DOHH2 (cell line): ENCODE results near the gene ZBTB11.

Experiments
- H3F3A ChIP-seq: fragments of 200-600 bp; sonication (generic), shearing (Covaris generic); 2 replicates; pipeline ENCODE4 v1.6.0; 2016; ENCODE audit warnings: antibody characterized with exemption, mild to moderate bottlenecking; ENCODE audit not compliant: control insufficient read depth, insufficient read depth
- H3K27ac ChIP-seq: fragments of 200-600 bp; sonication (generic); 2 replicates; pipeline ENCODE4 v1.5.1; 2014; ENCODE audit warnings: low read depth, mild to moderate bottlenecking, low read length, moderate library complexity
- H3K27me3 ChIP-seq: fragments of 200-600 bp; sonication (generic); 2 replicates; pipeline ENCODE4 v1.6.1; 2014; ENCODE audit warnings: mild to moderate bottlenecking, low read length, mixed read lengths; ENCODE audit not compliant: control insufficient read depth
- H3K36me3 ChIP-seq: fragments of 200-600 bp; sonication (generic); 2 replicates; pipeline ENCODE4 v1.6.1; 2014; ENCODE audit warnings: mild to moderate bottlenecking, low read length, moderate library complexity, mixed read lengths; ENCODE audit not compliant: control insufficient read depth
- H3K4me1 ChIP-seq: fragments of 200-600 bp; sonication (generic); 2 replicates; pipeline ENCODE4 v1.6.1; 2014; ENCODE audit warnings: mild to moderate bottlenecking, low read length, mixed read lengths; ENCODE audit not compliant: control insufficient read depth
- H3K4me2 ChIP-seq: fragments of 200-600 bp; sonication (generic); 2 replicates; pipeline ENCODE4 v1.6.0; 2014; ENCODE audit warnings: mild to moderate bottlenecking, low read length, moderate library complexity
- H3K4me3 ChIP-seq: fragments of 200-600 bp; sonication (generic); 2 replicates; pipeline ENCODE4 v1.5.1; 2014; ENCODE audit warnings: mild to moderate bottlenecking, low read length, mixed read lengths
- H3K79me2 ChIP-seq: fragments of 200-600 bp; sonication (generic); 2 replicates; pipeline ENCODE4 v1.6.1; 2014; ENCODE audit warnings: mild to moderate bottlenecking, low read length, mixed read lengths; ENCODE audit not compliant: control insufficient read depth
- H3K9me2 ChIP-seq: fragments of 200-600 bp; sonication (generic); replicated peaks from 2 replicates; pipeline ENCODE4 v1.6.1; 2014; ENCODE audit warnings: mild to moderate bottlenecking, low read length, mixed read lengths; ENCODE audit not compliant: control insufficient read depth
- H3K9me3 ChIP-seq: fragments of 200-600 bp; sonication (generic); 2 replicates; pipeline ENCODE4 v1.6.1; 2014; ENCODE audit warnings: antibody characterized with exemption, low read length, mixed read lengths; ENCODE audit not compliant: control insufficient read depth, insufficient read depth
- H4K20me1 ChIP-seq: fragments of 200-600 bp; sonication (generic); 2 replicates; pipeline ENCODE4 v1.6.0; 2014; ENCODE audit warnings: low read depth, mild to moderate bottlenecking, antibody characterized with exemption, low read length, moderate library complexity; ENCODE audit not compliant: control insufficient read depth, insufficient read depth
- EZH2phosphoT487 ChIP-seq: fragments of 200-600 bp; sonication (generic); IDR thresholded peaks from 2 replicates; pipeline ENCODE4 v1.6.1; 2017; ENCODE audit warnings: borderline replicate concordance, mild to moderate bottlenecking, antibody characterized with exemption, low read length, moderate library complexity, mixed read lengths
- TF ChIP-seq, protein P1 (sequence below): fragments of 200-600 bp; sonication (generic); IDR thresholded peaks from one replicate; pipeline ENCODE4 v1.5.1; 2014; ENCODE audit warnings: antibody characterized with exemption, mild to moderate bottlenecking, low read depth, low read length; ENCODE audit not compliant: poor library complexity, severe bottlenecking

The ZBTB11 gene

DNA sequence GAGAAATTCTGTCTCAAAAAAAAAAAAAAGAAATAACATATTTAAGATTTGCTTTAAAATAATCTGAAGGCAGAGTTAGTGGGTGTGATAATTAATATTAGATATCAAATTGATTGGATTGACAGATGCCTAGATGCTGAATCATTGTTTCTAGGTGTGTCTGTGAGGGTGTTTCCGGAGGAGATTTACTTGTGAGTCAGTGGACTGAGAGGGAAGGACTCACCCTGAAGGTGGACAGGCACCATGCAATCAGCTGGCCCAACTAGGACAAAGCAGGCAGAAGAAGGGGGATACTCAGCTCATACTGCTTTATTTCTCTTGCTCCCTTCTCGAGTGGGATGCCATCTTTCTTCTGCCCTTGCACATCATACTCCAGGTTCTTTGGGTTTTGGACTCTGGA is 26.2 kb upstream of the ZBTB11 start:
- H3K9me2 ChIP-seq, result no peaks in the 10 kb centered on the region
- H4K20me1 ChIP-seq, result no peaks in the 10 kb centered on the region
- no peaks in the 10 kb centered on the region for H3K9me3 ChIP-seq
- H3K27ac ChIP-seq, result no peak overlapping the region
- H3F3A ChIP-seq, result no peaks in the 10 kb centered on the region
- peaks cover 3% of the 10 kb centered on the region; the same call in 1 of the 2 replicates for H3K4me1 ChIP-seq
- H3K36me3 ChIP-seq, result no peaks in the 10 kb centered on the region
- H3K4me2 ChIP-seq, result no peak overlapping the region
- H3K4me3 ChIP-seq, result no peak overlapping the region
- no peak for TF ChIP-seq EZH2phosphoT487
- TF ChIP-seq, protein P1, sequence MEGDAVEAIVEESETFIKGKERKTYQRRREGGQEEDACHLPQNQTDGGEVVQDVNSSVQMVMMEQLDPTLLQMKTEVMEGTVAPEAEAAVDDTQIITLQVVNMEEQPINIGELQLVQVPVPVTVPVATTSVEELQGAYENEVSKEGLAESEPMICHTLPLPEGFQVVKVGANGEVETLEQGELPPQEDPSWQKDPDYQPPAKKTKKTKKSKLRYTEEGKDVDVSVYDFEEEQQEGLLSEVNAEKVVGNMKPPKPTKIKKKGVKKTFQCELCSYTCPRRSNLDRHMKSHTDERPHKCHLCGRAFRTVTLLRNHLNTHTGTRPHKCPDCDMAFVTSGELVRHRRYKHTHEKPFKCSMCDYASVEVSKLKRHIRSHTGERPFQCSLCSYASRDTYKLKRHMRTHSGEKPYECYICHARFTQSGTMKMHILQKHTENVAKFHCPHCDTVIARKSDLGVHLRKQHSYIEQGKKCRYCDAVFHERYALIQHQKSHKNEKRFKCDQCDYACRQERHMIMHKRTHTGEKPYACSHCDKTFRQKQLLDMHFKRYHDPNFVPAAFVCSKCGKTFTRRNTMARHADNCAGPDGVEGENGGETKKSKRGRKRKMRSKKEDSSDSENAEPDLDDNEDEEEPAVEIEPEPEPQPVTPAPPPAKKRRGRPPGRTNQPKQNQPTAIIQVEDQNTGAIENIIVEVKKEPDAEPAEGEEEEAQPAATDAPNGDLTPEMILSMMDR, result no peak
- H3K27me3 ChIP-seq, result no peaks in the 10 kb centered on the region
- H3K79me2 ChIP-seq, result no peaks in the 10 kb centered on the region

DNA sequence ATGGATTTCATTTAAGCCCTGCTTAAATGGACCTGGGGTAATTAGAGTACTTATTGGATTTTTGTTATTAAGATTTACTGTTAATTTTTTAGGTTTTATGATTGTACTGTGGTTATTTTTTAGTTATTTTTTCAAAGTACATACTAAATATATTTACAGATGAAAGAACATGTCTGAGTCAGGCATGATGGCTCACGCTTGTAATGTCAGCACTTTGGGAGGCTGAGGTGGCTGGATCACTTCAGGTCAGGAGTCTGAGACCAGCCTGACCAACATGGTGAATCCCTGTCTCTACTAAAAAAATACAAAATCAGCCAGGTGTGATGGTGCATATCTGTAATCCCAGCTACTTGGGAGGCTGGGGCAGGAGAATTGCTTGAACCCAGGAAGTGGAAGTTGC is 25.8 kb upstream of the ZBTB11 start:
- no peak overlapping the region for H3K27ac ChIP-seq
- no peaks in the 10 kb centered on the region for H3K9me2 ChIP-seq
- no peak overlapping the region for H3K4me2 ChIP-seq
- no peaks in the 10 kb centered on the region for H3K79me2 ChIP-seq
- TF ChIP-seq, protein P1, result no peak
- TF ChIP-seq EZH2phosphoT487, result no peak
- H3K36me3 ChIP-seq, result no peaks in the 10 kb centered on the region
- H3K4me3 ChIP-seq, result no peak overlapping the region
- H4K20me1 ChIP-seq, result no peaks in the 10 kb centered on the region
- H3K9me3 ChIP-seq, result no peaks in the 10 kb centered on the region
- peaks cover 3% of the 10 kb centered on the region; the same call in 1 of the 2 replicates for H3K4me1 ChIP-seq
- no peaks in the 10 kb centered on the region for H3K27me3 ChIP-seq
- no peaks in the 10 kb centered on the region for H3F3A ChIP-seq

DNA sequence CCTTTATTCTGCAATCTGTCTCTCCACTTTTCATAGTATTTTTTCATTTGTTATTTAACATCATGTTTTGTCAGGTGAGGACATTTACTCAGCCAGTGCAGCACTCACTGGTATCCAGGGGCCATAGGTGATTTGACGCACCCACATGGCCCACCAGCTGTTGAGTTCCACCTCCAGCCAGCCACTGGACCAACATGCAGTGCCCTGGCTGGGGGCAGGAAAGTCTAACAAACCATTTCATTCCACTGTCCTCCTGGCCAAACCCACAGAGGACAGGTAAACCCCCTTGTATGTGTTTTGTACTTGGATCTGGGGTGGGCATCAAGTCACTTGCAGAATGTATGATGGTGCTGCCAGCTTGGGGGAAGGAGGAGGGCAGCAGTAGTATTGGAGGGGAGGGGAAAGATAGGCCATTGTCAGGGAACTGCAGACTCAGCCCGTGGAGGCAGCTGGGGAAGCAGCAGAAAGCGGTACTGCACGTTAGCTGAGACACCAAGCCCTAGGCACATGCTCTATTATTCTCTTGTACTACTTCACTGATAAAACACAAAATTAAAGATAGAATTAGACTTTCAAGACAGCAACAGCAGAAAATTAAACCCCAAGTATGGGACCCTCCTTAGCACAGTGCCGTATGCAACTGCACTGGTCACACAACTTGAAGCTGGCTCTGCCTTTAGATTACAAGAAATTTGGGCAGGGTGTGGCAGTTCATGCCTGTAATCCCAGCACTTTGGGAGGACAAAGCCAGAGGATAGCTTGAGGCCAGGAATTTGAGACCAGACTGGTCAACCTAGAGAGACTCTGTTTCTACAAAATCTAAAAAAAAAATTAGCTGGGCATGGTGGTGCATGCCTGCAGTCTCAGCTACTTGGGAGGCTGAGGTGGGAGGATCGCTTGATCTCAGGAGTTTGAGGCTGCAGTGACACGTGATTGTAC is 25.0 kb upstream of the ZBTB11 start:
- Histone ChIP-seq H3K9me2 (no peaks in the 10 kb centered on the region), H3K27ac (no peak overlapping the region), H4K20me1 (no peaks in the 10 kb centered on the region), H3K27me3 (no peaks in the 10 kb centered on the region), H3K36me3 (no peaks in the 10 kb centered on the region), H3K79me2 (no peaks in the 10 kb centered on the region), H3K4me3 (no peak overlapping the region), H3K9me3 (no peaks in the 10 kb centered on the region), H3K4me1 (no peaks in the 10 kb centered on the region; the same call in 1 of the 2 replicates), H3F3A (no peaks in the 10 kb centered on the region), H3K4me2 (no peak overlapping the region)
- TF ChIP-seq EZH2phosphoT487, result no peak
- TF ChIP-seq, protein P1, result no peak
